Caco-2 (cell line): ENCODE measurements around the gene SEPTIN7. TPM values are rescaled to one million over a fixed set of nuclear protein-coding genes. Genes with fewer than 3 reads are reported as not detected.

ENCODE experiments used
- BruUV-seq: library from RNA; stranded (reverse); fragments of 400-500 nt; replicated peaks from 2 replicates; lab custom pipeline; 2021; lab: Mats Ljungman, UMichigan
- CTCF ChIA-PET: fragments of 300-600 bp; sonication (Branson Sonifier 250); formaldehyde crosslinking; loops from one replicate; lab custom pipeline; 2022; ENCODE audit warnings: antibody characterized with exemption; lab: Charles Lee
- POLR2A ChIA-PET: fragments of 300-600 bp; sonication (Branson Sonifier 250); formaldehyde crosslinking; loops from one replicate; lab custom pipeline; 2022; ENCODE audit warnings: antibody characterized with exemption; lab: Charles Lee
- DNase-seq, 2 experiments: peaks; one replicate each; pipeline versions ENCODE4 v3.0.0 to v3.0.0-alpha.2; 2020 to 2022
- H3K27me3 ChIP-seq: replicated peaks from 2 replicates; pipeline ENCODE4 v1.6.0; 2011; ENCODE audit warnings: low read length; ENCODE audit not compliant: control insufficient read depth, insufficient read depth
- H3K36me3 ChIP-seq: 2 replicates; pipeline ENCODE4 v1.5.1; 2011; ENCODE audit warnings: low read length; ENCODE audit not compliant: control insufficient read depth, insufficient read depth
- H3K4me1 ChIP-seq: fragments of 250-450 bp; sonication (Bioruptor Pico); 2 replicates; pipeline ENCODE4 v1.5.1; 2020; ENCODE audit warnings: mild to moderate bottlenecking
- H3K4me3 ChIP-seq: 2 replicates; pipeline ENCODE4 v1.5.1; 2011; ENCODE audit warnings: low read depth, mild to moderate bottlenecking, control low read depth, low read length
- H3K9me3 ChIP-seq: fragments of 250-450 bp; sonication (Bioruptor Pico); 2 replicates; pipeline ENCODE4 v1.5.1; 2020; ENCODE audit warnings: mild to moderate bottlenecking, moderate library complexity
- H3K27ac Mint-ChIP-seq: one replicate; pipeline ENCODE4 v1.8.0; 2022; ENCODE audit warnings: mixed read lengths; ENCODE audit not compliant: unreplicated experiment
- H3K27me3 Mint-ChIP-seq: one replicate; pipeline ENCODE4 v1.8.0; 2022; ENCODE audit warnings: mixed read lengths; ENCODE audit not compliant: insufficient read depth, unreplicated experiment
- H3K36me3 Mint-ChIP-seq: one replicate; pipeline ENCODE4 v1.8.0; 2022; ENCODE audit warnings: mild to moderate bottlenecking, mixed read lengths; ENCODE audit not compliant: insufficient read depth, unreplicated experiment
- H3K4me1 Mint-ChIP-seq: one replicate; pipeline ENCODE4 v1.8.0; 2022; ENCODE audit warnings: low read depth, mixed read lengths; ENCODE audit not compliant: unreplicated experiment
- H3K4me3 Mint-ChIP-seq: one replicate; pipeline ENCODE4 v1.8.0; 2022; ENCODE audit warnings: mild to moderate bottlenecking, moderate library complexity, mixed read lengths; ENCODE audit not compliant: unreplicated experiment
- H3K9me3 Mint-ChIP-seq: one replicate; pipeline ENCODE4 v1.8.0; 2022; ENCODE audit warnings: mixed read lengths; ENCODE audit not compliant: unreplicated experiment
- intact Hi-C: fragments of 100-400 bp; cut with micrococcal nuclease; formaldehyde crosslinking; loops from one replicate; pipeline ENCODE4 v1.10.0; 2022; ENCODE audit not compliant: unreplicated experiment
- total RNA-seq: library from RNA; stranded (reverse); gene quantifications from 2 replicates; pipeline ENCODE4 v1.2.3, GENCODE V29; 2022
- TF ChIP-seq, protein P1 (sequence below), 2 experiments: fragments of 200-600 bp in 1 of 2; IDR thresholded peaks; 1 replicate in 1 of 2; 2 replicates in 1 of 2; pipeline versions ENCODE4 v1.5.1 to v1.8.0; 2011 to 2022; ENCODE audit warnings: antibody characterized with exemption in 1 of 2, control low read depth in 1 of 2, inconsistent platforms in 1 of 2, low read depth in 1 of 2, low read length in 1 of 2, mild to moderate bottlenecking in 1 of 2, moderate library complexity in 1 of 2; ENCODE audit not compliant: insufficient read depth in 1 of 2, severe bottlenecking in 1 of 2, unreplicated experiment in 1 of 2

SEPTIN7 gene
- total RNA-seq, 1 experiment from 2014 or later = 224 TPM

DNA sequence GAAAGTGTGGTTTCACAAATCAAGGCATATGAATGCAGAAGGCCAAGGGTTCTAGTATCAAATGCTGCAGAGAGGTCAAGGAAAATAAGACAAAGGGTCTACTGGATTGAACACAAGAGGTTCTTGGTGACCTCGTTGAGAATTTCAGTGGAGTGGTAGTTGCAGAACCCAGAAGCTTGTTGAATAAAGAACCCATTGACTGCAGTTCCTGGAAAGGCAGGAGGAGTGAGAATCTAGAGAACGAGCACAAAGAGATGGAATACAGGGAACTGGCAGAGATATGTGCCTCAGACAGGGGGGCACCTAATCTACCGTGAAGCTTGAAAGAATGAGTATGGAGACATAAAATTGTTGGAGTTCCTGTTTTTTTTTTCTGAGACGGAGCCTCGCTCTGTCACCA, 3.5 kb upstream of the SEPTIN7 start:
- Mint-ChIP-seq H3K4me1 (peaks cover 14% of the 10 kb centered on the region), H3K4me3 (no peak overlapping the region), H3K27ac (no peak overlapping the region), H3K27me3 (no peaks in the 10 kb centered on the region), H3K9me3 (no peaks in the 10 kb centered on the region), H3K36me3 (peaks cover 16% of the 10 kb centered on the region)
- no peak for DNase-seq
- TF ChIP-seq, protein P1, sequence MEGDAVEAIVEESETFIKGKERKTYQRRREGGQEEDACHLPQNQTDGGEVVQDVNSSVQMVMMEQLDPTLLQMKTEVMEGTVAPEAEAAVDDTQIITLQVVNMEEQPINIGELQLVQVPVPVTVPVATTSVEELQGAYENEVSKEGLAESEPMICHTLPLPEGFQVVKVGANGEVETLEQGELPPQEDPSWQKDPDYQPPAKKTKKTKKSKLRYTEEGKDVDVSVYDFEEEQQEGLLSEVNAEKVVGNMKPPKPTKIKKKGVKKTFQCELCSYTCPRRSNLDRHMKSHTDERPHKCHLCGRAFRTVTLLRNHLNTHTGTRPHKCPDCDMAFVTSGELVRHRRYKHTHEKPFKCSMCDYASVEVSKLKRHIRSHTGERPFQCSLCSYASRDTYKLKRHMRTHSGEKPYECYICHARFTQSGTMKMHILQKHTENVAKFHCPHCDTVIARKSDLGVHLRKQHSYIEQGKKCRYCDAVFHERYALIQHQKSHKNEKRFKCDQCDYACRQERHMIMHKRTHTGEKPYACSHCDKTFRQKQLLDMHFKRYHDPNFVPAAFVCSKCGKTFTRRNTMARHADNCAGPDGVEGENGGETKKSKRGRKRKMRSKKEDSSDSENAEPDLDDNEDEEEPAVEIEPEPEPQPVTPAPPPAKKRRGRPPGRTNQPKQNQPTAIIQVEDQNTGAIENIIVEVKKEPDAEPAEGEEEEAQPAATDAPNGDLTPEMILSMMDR (IDR thresholded peaks at IDR 0.05; ENCODE audit: insufficient read depth in 1 of 2, low read depth in 1 of 2, low read length in 1 of 2, severe bottlenecking in 1 of 2, unreplicated experiment in 1 of 2) = no peak
- ChIA-PET CTCF (no interaction called here), POLR2A (no interaction called here)
- intact Hi-C loops = no loop called here
- Histone ChIP-seq H3K4me3 (no peak overlapping the region), H3K27me3 (no peaks in the 10 kb centered on the region), H3K36me3 (no peaks in the 10 kb centered on the region), H3K4me1 (peaks cover 15% of the 10 kb centered on the region), H3K9me3 (no peaks in the 10 kb centered on the region)
- BruUV-seq = no TSS peak

DNA sequence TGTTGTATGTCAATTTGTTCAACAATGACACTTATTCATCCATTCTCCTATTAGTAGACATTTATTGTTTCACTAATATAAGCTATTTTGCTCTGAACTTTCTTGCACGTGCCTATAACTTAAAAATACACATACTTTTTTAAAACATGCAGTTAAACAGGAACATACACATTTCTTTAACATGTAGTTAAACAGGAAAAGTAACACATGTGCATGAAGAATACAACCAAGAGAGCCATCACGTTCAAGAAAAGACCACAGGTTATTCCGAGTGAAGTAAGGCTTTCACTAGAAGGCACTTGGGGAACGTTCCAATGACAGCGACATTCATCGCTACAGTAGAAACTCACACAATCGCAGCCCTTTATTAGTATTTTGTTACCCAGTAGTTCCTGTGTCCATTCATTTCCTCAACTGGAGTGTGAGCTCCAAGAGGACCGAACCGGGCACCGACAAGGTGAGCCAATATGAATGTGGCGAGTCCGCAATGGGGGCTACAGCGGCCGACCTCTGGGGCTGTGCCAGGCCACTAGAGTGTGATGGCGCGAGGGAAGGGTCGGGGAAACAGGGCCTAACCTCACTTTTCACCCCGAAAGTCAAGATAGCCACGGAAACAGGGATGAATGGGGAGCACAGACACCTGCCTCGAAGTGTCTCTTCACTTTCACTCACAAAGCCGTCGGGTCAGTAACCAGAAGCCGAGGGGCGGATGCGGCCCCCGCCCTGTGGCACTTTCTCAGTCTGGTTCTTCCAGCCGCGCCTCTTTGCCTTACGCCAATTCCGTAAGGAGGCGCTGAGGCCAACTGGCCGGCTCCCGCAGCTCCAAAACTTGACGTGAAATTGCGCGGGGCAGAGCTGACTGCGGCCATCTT, 775 bp upstream of the SEPTIN7 start:
- ChIA-PET CTCF (interaction anchor here (0.6 to 1.7 kb wide), 7 partner anchors 30 to 186 kb away, joined by 3 to 13 read pairs (median 3); partner anchors contain the start of gene HERPUD2), POLR2A (interaction anchor here (0.5 to 2.4 kb wide), 9 partner anchors 15 to 550 kb away, joined by 3 to 20 read pairs (median 3); partner anchors contain the start of gene HERPUD2)
- Histone ChIP-seq H3K4me3 (peak overlapping the region; percentile 60), H3K4me1 (peaks cover 17% of the 10 kb centered on the region), H3K36me3 (no peaks in the 10 kb centered on the region), H3K9me3 (no peaks in the 10 kb centered on the region), H3K27me3 (no peaks in the 10 kb centered on the region)
- peak overlapping the region; percentile 90 for H3K4me3 Mint-ChIP-seq
- TF ChIP-seq, protein P1 (IDR thresholded peaks at IDR 0.05; ENCODE audit: insufficient read depth in 1 of 2, low read depth in 1 of 2, low read length in 1 of 2, severe bottlenecking in 1 of 2, unreplicated experiment in 1 of 2) = no peak
- H3K27ac Mint-ChIP-seq = peak overlapping the region; percentile 96
- H3K4me1 Mint-ChIP-seq = peaks cover 25% of the 10 kb centered on the region
- DNase-seq = peak; percentile 92 to 94
- no peaks in the 10 kb centered on the region for H3K9me3 Mint-ChIP-seq
- intact Hi-C loops = loop anchor here (1.0 to 2.0 kb wide), 2 partner anchors 42 to 63 kb away; no protein-coding TSS in a partner anchor
- peaks cover 24% of the 10 kb centered on the region for H3K36me3 Mint-ChIP-seq
- BruUV-seq = TSS peak; percentile 82
- no peaks in the 10 kb centered on the region for H3K27me3 Mint-ChIP-seq

DNA sequence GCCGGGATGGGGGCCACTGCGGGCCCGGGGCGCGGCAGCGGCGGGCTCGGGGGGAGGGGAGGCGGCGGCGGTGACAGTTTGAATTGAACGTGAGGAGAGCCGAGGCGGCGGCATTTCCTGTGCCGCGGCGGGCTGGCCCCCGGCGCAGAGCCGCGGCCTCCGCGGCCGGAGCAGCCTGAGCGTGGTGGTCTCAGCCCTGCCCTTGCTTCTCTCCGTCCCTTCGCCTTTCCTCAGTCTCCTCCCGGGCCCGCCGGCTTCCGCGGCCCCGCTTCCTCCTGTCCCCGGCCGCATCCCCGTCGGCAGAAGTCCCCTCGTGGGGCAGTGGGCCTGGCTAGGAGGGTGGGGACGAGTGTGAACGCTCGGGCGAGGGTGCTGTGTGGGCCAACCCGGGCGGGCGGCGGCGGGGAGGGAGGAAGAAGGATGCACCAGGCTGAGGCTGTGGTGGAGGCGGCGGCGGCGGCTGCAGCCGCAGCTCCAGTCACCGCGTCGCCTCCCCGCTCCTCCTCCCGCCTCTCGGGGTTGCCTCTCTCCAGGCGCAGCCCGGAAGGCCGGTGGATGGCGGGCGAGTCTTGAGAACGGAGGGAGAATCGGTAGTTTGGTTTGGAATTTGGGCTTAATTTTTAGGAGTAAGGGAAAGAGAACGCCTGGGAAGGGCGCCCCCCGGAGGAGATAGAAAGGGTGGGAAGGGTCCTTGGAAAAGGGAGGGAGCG, 690 bp downstream of the SEPTIN7 start:
- TF ChIP-seq, protein P1 (IDR thresholded peaks at IDR 0.05; ENCODE audit: insufficient read depth in 1 of 2, low read depth in 1 of 2, low read length in 1 of 2, severe bottlenecking in 1 of 2, unreplicated experiment in 1 of 2) = peak; percentile 76 to 82
- H3K4me1 ChIP-seq = peaks cover 26% of the 10 kb centered on the region
- ChIA-PET POLR2A (interaction anchor here (0.6 to 2.4 kb wide), 9 partner anchors 19 to 108 kb away, joined by 3 to 20 read pairs (median 4); partner anchors contain the start of gene HERPUD2), CTCF (interaction anchor here (0.9 to 1.7 kb wide), 7 partner anchors 10 to 177 kb away, joined by 3 to 13 read pairs (median 4); partner anchors contain the start of gene HERPUD2)
- H3K4me3 Mint-ChIP-seq = peak overlapping the region; percentile 90
- no peaks in the 10 kb centered on the region for H3K27me3 ChIP-seq
- peaks cover 25% of the 10 kb centered on the region for H3K4me1 Mint-ChIP-seq
- peak overlapping the region; percentile 96 for H3K27ac Mint-ChIP-seq
- peak; percentile 72 to 79 for DNase-seq
- BruUV-seq = no TSS peak
- peaks cover 24% of the 10 kb centered on the region for H3K36me3 Mint-ChIP-seq
- H3K9me3 ChIP-seq = no peaks in the 10 kb centered on the region
- H3K36me3 ChIP-seq = no peaks in the 10 kb centered on the region
- intact Hi-C loops = loop anchor here (1.0 to 2.0 kb wide), 4 partner anchors 65 to 105 kb away; no protein-coding TSS in a partner anchor
- H3K27me3 Mint-ChIP-seq = no peaks in the 10 kb centered on the region
- no peaks in the 10 kb centered on the region for H3K9me3 Mint-ChIP-seq
- peak overlapping the region; percentile 95 for H3K4me3 ChIP-seq
